Suppressor macrophage treated with lipopolysaccharide for 1 hour (primary cell): ENCODE results near the gene EPB41L5.
"Not testable (repeated sequence)": the region's sequence is repeated elsewhere in the genome, so short reads cannot be mapped to it uniquely, and the experiment has no call there.

Source experiments
- DNase-seq, 3 donors: peaks; one replicate each; pipeline ENCODE4 v3.0.0-alpha.2; 2020 to 2022

The EPB41L5 gene

DNA sequence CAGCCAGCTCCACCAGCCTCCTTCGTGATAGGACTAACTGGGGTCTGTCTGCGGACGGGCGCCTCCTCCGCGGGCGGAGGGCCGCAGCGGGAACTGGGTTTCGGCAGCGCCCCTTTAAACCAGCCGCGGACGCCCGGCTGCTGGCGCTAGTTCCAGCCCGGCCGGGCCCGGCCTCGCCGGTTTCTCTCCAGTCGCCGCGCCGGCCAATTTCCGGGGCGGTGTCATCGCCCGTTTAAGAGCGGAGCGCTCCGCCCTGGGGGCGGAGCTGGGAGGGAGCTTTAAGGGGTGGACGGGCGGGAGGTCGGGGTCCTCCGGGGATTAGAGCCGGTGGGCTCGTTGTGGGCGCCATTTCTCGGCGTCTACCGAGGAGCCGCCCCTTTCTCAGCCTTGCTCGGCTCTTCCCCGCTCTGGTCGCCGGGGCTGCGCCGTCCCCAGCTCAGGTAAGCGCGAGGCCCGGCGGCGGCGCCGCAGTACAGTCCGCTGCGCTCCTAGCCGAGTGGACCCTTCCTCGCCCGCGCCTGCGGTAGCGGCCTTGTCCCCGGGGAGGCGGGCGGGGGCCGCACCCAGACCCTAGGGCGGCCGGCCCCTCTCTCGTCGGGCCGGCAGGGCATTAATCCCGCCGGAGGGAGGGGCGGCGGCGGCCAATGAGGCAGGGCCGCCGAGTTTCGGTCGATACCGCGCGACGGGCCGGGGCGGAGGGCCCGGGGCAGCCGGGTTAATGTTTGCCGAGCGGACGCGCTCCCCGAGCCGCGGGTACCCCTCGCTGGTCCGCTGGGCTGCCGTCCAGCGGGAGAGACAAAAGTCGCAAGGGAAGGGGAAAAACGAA lies at the start of gene EPB41L5:
Gene EPB41L5, plus strand, starts transcription at position 307 of the 826 bp plus-strand sequence. CDS start 6,008 bp downstream, outside the sequence.
- peak; percentile 86 to 96 (median 92) for DNase-seq

DNA sequence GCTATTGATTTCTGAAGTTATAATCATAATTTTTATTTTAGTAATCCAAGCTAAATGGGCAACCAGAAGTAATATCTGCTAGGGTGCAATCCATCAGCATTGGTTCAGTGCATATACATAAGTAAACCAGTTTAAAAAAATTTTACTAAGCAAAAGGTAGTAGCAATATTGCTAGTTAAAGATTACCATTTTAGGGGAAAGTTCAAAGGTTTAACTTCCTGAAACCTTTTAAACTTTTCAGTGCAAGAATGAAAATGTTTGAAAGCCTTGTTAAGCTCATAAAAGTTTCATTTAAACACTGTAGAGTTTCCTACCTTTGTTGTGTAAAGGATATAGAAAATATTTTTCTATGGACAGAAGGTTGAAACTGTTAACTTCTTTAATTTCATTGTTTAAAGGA lies 31.0 kb upstream of the EPB41L5 start:
- DNase-seq, result no peak

- DNase-seq, result no peak
Observed at GRCh38 chr2:119982506-119982905, 30.4 kb upstream of the EPB41L5 start.

DNA sequence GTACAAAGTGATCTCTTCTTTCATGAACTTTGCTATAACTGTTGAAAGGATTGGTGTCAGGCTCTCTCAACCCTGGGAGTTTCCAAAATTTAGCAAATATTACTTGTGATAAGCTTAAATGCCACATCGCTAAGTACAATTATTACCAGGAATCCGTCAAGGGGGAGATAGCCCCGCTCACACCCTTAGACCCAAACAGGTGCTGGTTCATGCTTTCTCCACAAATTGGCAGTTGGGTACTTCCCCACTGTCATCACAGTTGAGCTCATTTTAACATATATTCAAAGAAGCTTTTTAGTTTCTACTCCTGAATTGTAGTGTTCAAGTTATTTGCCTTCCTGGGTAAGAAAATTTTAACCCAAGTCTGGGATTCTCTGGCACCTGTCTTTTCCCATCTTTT lies 29.8 kb upstream of the EPB41L5 start:
- DNase-seq, result no peak

GRCh38 chr2:119996148-119996547 lies 16.7 kb upstream of the EPB41L5 start:
- no peak for DNase-seq

DNA sequence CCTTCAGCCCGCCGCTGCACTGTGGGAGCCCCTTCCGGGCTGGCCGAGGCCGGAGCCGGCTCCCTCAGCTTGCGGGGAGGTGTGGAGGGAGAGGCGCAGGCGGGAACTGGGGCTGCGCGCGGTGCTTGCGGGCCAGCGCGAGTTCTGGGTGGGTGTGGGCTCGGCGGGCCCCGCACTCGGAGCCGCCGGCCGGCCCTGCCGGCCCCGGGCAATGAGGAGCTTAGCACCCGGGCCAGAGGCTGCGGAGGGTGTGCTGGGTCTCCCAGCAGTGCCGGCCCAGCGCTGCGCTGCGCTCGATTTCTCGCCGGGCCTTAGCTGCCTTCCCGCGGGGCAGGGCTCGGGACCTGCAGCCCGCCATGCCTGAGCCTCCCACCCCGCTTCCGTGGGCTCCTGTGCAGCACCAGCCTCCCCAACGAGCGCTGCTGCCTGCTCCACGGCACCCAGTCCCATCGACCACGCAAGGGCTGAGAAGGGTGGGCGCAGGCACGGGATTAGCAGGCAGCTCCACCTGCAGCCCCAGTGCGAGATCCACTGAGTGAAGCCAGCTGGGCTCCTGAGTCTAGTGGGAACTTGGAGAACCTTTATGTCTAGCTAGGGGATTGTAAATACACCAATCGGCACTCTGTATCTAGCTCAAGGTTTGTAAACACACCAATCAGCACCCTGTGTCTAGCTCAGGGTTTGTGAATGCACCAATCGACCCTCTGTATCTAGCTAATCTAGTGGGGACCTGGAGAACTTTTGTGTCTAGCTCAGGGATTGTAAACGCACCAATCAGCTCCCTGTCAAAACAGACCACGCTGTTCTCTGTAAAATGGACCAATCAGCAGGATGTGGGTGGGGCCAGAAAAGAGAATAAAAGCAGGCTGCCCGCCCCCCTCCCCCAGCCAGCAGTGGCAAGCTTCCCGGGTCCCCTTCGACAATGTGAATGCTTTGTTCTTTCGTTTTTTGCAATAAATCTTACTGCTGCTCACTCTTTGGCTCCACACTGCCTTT lies 15.7 kb upstream of the EPB41L5 start:
- DNase-seq, result not testable (repeated sequence)

GRCh38 chr2:120001471-120001870 lies 11.4 kb upstream of the EPB41L5 start:
- DNase-seq, result no peak

DNA sequence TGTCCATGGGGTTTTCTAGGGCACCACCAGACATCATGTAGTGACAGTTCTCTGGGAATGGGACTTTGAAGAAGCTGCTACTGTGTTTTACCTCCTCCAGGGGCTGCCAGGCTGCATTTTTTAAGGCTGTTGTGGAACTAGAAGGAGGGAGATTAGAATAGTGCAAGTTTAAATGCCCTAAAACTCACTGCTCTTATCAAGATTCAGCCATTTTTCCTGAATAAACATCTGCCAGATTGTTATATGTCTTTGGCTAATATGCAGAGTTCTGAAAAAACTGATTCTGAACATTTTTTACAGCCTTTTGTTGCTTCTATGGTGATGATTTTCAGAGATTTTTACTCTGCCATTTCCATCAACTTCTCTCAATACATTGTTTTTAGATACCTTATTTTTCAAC lies 8.6 kb upstream of the EPB41L5 start:
- no peak for DNase-seq

- peak; percentile 2 to 37 (median 31) for DNase-seq
Observed at GRCh38 chr2:120005834-120006521, 6.9 kb upstream of the EPB41L5 start.

- DNase-seq, result no peak
Observed at GRCh38 chr2:120007851-120008250, 5.0 kb upstream of the EPB41L5 start.

DNA sequence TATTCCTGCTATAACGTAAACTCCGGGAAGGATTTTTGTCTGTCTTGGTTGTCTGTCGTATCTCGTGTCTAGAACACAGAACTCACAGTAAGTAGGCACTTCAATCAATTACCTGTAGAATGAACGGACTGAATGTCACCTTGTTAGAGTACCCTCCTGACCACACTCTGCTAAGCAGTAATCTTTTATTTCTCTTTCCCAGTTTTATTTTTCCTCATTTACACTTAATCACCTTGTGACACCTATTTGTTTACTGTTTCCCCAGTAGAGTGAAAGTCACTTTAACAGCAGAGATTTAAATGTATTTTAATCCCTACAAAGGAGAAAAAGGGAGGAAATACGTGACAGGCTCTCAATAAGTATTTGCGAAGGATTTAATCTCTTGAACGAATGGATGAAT lies 514 bp upstream of the EPB41L5 start:
- DNase-seq, result no peak

- DNase-seq, result no peak
Observed at GRCh38 chr2:120013597-120014223, 833 bp downstream of the EPB41L5 start.

GRCh38 chr2:120014226-120014980 lies 1.5 kb downstream of the EPB41L5 start:
- peak in 2 of 3 donors; percentile 14 to 24 for DNase-seq

DNA sequence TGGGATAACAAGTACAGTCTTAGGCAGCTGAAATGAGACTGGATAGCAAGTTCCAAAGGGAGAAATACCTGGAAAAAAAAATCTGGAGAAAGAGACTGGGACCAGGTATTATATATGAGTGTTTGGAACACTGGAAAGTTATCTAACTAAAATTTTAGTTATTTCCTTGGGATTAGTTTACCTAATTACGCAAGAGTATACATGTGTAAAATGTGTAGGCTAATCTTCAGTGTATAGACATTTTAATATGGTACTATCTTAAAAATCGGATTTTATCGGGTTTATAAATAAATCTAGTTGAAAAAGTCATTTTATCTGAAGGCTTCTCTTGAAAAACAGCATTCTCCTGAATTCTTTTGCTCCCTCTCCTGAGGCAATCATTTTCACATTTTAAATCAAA lies 3.9 kb downstream of the EPB41L5 start:
- DNase-seq, result no peak

- no peak for DNase-seq
Observed at GRCh38 chr2:120017201-120017600, 4.3 kb downstream of the EPB41L5 start.

DNA sequence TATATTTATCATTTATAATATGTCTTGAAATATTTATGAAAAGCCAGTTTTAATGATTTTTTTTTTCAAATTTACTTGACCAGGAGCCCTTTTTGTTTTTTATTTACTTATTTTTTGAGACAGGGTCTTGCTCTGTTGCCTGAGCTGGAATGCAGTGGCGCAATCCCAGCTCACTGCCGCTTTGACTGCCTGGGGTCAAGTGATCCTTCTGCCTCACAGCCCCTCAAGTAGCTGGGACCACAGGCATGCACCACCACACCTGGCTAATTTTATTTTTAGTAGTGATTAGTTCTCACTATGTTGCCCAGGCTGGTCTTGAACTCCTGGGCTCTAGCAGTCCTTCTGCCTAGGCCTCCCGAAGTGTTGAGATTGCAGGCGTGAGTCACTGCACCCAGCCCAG lies 5.7 kb downstream of the EPB41L5 start:
- DNase-seq, result no peak

DNA sequence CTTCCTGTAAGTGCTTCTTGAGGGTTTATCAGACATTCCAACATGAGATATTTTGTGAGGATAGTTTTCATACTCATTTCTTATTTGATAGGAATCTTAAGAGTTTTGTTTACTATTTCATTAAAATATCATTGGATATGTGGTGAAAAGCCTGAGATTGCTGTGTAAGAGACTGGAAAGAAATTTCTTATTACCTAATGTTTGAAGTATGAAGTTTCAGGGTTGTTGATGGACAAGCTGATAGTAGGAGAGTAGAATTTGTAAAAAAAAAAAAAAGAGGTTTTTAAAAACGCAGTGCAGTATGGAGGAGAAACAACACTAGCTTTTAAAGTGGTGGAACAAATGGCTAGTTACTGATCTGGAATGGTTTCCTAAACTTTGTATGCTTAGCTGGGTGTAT lies 7.7 kb downstream of the EPB41L5 start:
- no peak for DNase-seq

- DNase-seq, result not testable (repeated sequence)
Observed at GRCh38 chr2:120022505-120022904, 9.6 kb downstream of the EPB41L5 start.

- no peak for DNase-seq
Observed at GRCh38 chr2:120026890-120027289, 14.0 kb downstream of the EPB41L5 start.

DNA sequence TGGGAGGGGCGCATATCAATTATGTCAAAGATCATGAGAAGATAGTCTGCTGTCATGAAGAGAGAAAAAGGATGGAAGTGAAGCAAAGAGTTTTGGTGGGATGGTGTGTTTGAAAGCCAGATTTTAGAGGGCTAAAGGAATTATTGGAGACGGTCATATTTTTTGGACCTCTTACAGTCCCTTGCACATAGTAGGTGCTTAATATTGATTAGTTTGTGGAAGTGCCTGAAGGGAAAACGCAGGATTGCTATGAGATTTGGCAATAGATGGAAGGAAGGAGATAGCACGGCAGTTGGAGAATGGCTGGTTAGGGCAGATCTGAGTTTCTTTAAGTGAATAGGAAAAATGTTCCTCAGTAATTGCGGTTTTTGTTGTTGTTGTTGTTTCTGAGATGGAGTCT lies 15.9 kb downstream of the EPB41L5 start:
- DNase-seq, result no peak
